DND-41 (cell line): ENCODE results near the gene PRDM2.

Experiments used
- ATAC-seq: fragments of 200-7000 bp; cut with Tn5 transposase; 3 replicates; pipeline ENCODE4 v1.9.1; 2021; ENCODE audit warnings: low read depth; ENCODE audit not compliant: insufficient read depth
- DNase-seq: peaks from one replicate; pipeline ENCODE4 v3.0.0-alpha.2; 2020
- H2AFZ ChIP-seq: 2 replicates; pipeline ENCODE4 v1.6.0; 2012; ENCODE audit warnings: low read depth, low read length
- H3K27ac ChIP-seq: 2 replicates; pipeline ENCODE4 v1.5.1; 2012; ENCODE audit warnings: low read length, inconsistent platforms
- H3K27me3 ChIP-seq: fragments of 200-600 bp; sonication (generic); 2 replicates; pipeline ENCODE4 v1.6.0; 2012; ENCODE audit warnings: low read length, mild to moderate bottlenecking, inconsistent platforms; ENCODE audit not compliant: insufficient read depth, poor library complexity
- H3K36me3 ChIP-seq: 2 replicates; pipeline ENCODE4 v1.5.1; 2012; ENCODE audit warnings: low read length, inconsistent platforms; ENCODE audit not compliant: insufficient read depth
- H3K4me1 ChIP-seq: 2 replicates; pipeline ENCODE4 v1.5.1; 2012; ENCODE audit warnings: mild to moderate bottlenecking, low read length; ENCODE audit not compliant: insufficient read depth
- H3K4me2 ChIP-seq: 2 replicates; pipeline ENCODE4 v1.6.0; 2012; ENCODE audit warnings: mild to moderate bottlenecking, moderate library complexity, low read length, inconsistent platforms; ENCODE audit not compliant: insufficient read depth
- H3K4me3 ChIP-seq, 2 experiments: fragments of 200-600 bp in 1 of 2; shearing (Covaris generic) in 1 of 2; 2 replicates each; pipeline ENCODE4 v1.5.1; 2012 to 2016; ENCODE audit warnings: inconsistent platforms in 2 of 2, low read length in 2 of 2, mild to moderate bottlenecking in 2 of 2, low read depth in 1 of 2, moderate library complexity in 1 of 2
- H3K79me2 ChIP-seq: 2 replicates; pipeline ENCODE4 v1.6.0; 2012; ENCODE audit warnings: low read length, inconsistent platforms; ENCODE audit not compliant: insufficient read depth
- H3K9ac ChIP-seq: 2 replicates; pipeline ENCODE4 v1.6.0; 2012; ENCODE audit warnings: low read depth, mild to moderate bottlenecking, inconsistent platforms, low read length, moderate library complexity
- H3K9me3 ChIP-seq: 2 replicates; pipeline ENCODE4 v1.5.1; 2012; ENCODE audit warnings: low read length, moderate library complexity, mild to moderate bottlenecking, inconsistent platforms; ENCODE audit not compliant: insufficient read depth, severe bottlenecking
- H4K20me1 ChIP-seq: 2 replicates; pipeline ENCODE4 v1.6.0; 2012; ENCODE audit warnings: low read length; ENCODE audit not compliant: insufficient read depth
- CTCF ChIP-seq: IDR thresholded peaks from 2 replicates; pipeline ENCODE4 v1.5.1; 2012; ENCODE audit warnings: borderline replicate concordance, low read length, moderate library complexity, mild to moderate bottlenecking; ENCODE audit not compliant: poor library complexity, severe bottlenecking; ENCODE audit errors: extremely low read depth
- EZH2 ChIP-seq: IDR thresholded peaks from 3 replicates; pipeline ENCODE4 v1.6.1; 2012; ENCODE audit warnings: borderline replicate concordance, low read depth, mild to moderate bottlenecking, moderate library complexity, low read length, inconsistent platforms; ENCODE audit not compliant: severe bottlenecking

The PRDM2 gene

GRCh38 chr1:13703128-13703513 lies 3.1 kb downstream of the PRDM2 start:
- H2AFZ ChIP-seq, result no peak overlapping the region
- peaks cover 22% of the 10 kb centered on the region for H3K4me1 ChIP-seq
- H3K9ac ChIP-seq, result no peak overlapping the region
- H3K9me3 ChIP-seq, result no peaks in the 10 kb centered on the region
- H3K36me3 ChIP-seq, result no peaks in the 10 kb centered on the region
- ATAC-seq (no peak), DNase-seq (no peak)
- no peak overlapping the region for H3K27ac ChIP-seq
- TF ChIP-seq EZH2 (no peak), CTCF (no peak)
- no peaks in the 10 kb centered on the region for H3K27me3 ChIP-seq
- H3K4me2 ChIP-seq, result no peak overlapping the region
- H4K20me1 ChIP-seq, result peaks cover 4% of the 10 kb centered on the region; the same call in 1 of the 2 replicates
- H3K4me3 ChIP-seq, result no peak overlapping the region
- peaks cover 17% of the 10 kb centered on the region; the same call in 1 of the 2 replicates for H3K79me2 ChIP-seq

GRCh38 chr1:13703558-13704490 lies 3.8 kb downstream of the PRDM2 start:
- Histone ChIP-seq H3K4me1 (peaks cover 22% of the 10 kb centered on the region), H3K4me2 (no peak overlapping the region), H4K20me1 (peaks cover 4% of the 10 kb centered on the region; the same call in 1 of the 2 replicates), H3K27me3 (no peaks in the 10 kb centered on the region), H3K9ac (no peak overlapping the region), H3K27ac (no peak overlapping the region), H2AFZ (no peak overlapping the region), H3K79me2 (peaks cover 22% of the 10 kb centered on the region; the same call in 1 of the 2 replicates), H3K9me3 (no peaks in the 10 kb centered on the region), H3K4me3 (no peak overlapping the region), H3K36me3 (no peaks in the 10 kb centered on the region)
- TF ChIP-seq EZH2, result no peak
- no peak for DNase-seq
- ATAC-seq, result no peak

- ATAC-seq (no peak), DNase-seq (no peak)
- H3K36me3 ChIP-seq, result no peaks in the 10 kb centered on the region
- H3K9ac ChIP-seq, result no peak overlapping the region
- peaks cover 6% of the 10 kb centered on the region for H3K4me1 ChIP-seq
- H3K4me2 ChIP-seq, result no peak overlapping the region
- no peak overlapping the region for H3K4me3 ChIP-seq
- no peak overlapping the region for H3K27ac ChIP-seq
- H3K27me3 ChIP-seq, result no peaks in the 10 kb centered on the region
- peaks cover 4% of the 10 kb centered on the region; the same call in 1 of the 2 replicates for H4K20me1 ChIP-seq
- no peak overlapping the region for H2AFZ ChIP-seq
- no peak for TF ChIP-seq CTCF
- TF ChIP-seq EZH2, result no peak
- H3K79me2 ChIP-seq, result peaks cover 25% of the 10 kb centered on the region; the same call in 1 of the 2 replicates
- H3K9me3 ChIP-seq, result no peaks in the 10 kb centered on the region
Measured at GRCh38 chr1:13706046-13706445, 6.1 kb downstream of the PRDM2 start.

GRCh38 chr1:13707164-13707563 lies 7.2 kb downstream of the PRDM2 start:
- ATAC-seq (no peak), DNase-seq (no peak)
- Histone ChIP-seq H3K4me3 (no peak overlapping the region), H2AFZ (no peak overlapping the region), H3K27me3 (no peaks in the 10 kb centered on the region), H3K4me2 (no peak overlapping the region), H3K4me1 (no peaks in the 10 kb centered on the region), H3K27ac (no peak overlapping the region), H4K20me1 (peaks cover 4% of the 10 kb centered on the region; the same call in 1 of the 2 replicates), H3K9me3 (no peaks in the 10 kb centered on the region), H3K9ac (no peak overlapping the region), H3K36me3 (no peaks in the 10 kb centered on the region), H3K79me2 (peaks cover 25% of the 10 kb centered on the region; the same call in 1 of the 2 replicates)
- TF ChIP-seq EZH2 (no peak), CTCF (no peak)
